ENCODE results near the gene DENND10. TPM values are rescaled to one million over a fixed set of nuclear protein-coding genes. Genes with fewer than 3 reads are reported as not detected.
A peak's percentile ranks its signal among the peaks of the same experiment; 100 is the strongest.

The DENND10 gene
- total RNA-seq, 4 donors from 2014 or later = 25.7 to 59.5 (median 43.7) TPM

- Histone ChIP-seq H3K4me3 (no peak overlapping the region), H3K9me3 (no peaks in the 10 kb centered on the region), H3K36me3 (peaks cover 7 to 92% of the 10 kb centered on the region in 2 donors), H3K4me1 (no peaks in the 10 kb centered on the region), H3K27ac (no peak overlapping the region), H3K27me3 (no peaks in the 10 kb centered on the region)
- in situ Hi-C loops (cut with MboI; ENCODE audit: low sequenced_read_pairs in 4 of 4) (no loop called here), intact Hi-C loops (cut with DNase I; ENCODE audit: low total_unique reads) (no loop called here)
- TF ChIP-seq POLR2A (IDR thresholded peaks at IDR 0.05) (no peak), CTCF (IDR thresholded peaks at IDR 0.05 in 4 of 5, conservative IDR thresholded peaks at IDR 0.05 in 1 of 5) (no peak)
- no peak for DNase-seq
- ATAC-seq = no peak
These were observed 43.8 kb upstream of the DENND10 start for GRCh38 chr10:119060107-119060506.

DNA sequence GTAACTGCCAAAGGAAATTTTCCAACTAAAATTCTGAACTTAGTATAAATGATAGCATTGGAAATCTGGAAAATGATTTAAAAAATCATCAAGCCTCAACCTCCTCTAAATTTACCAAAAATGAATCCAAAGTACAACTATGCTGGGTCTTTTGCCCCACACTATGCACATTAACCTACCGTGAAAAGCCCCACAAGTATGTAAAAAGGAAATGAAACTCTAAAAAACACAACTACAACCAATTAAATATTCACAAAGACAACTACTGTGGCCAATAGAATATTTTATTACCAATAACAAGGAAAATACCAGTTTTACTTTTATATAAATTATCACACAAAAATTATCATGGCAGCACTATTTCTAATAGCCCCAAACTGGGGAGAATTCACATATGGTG lies 42.6 kb upstream of the DENND10 start:
- ATAC-seq (no peak), DNase-seq (no peak)
- no peaks in the 10 kb centered on the region for H3K4me1 ChIP-seq
- H3K9me3 ChIP-seq = no peaks in the 10 kb centered on the region
- intact Hi-C loops (cut with DNase I; ENCODE audit: low total_unique reads) = no loop called here
- H3K27ac ChIP-seq = no peak overlapping the region
- H3K36me3 ChIP-seq = peaks cover 4 to 88% of the 10 kb centered on the region in 2 donors
- TF ChIP-seq CTCF (IDR thresholded peaks at IDR 0.05 in 4 of 5, conservative IDR thresholded peaks at IDR 0.05 in 1 of 5) (no peak), POLR2A (IDR thresholded peaks at IDR 0.05) (no peak)
- no peaks in the 10 kb centered on the region for H3K27me3 ChIP-seq
- in situ Hi-C loops (cut with MboI; ENCODE audit: low sequenced_read_pairs in 4 of 4) = no loop called here
- no peak overlapping the region for H3K4me3 ChIP-seq

DNA sequence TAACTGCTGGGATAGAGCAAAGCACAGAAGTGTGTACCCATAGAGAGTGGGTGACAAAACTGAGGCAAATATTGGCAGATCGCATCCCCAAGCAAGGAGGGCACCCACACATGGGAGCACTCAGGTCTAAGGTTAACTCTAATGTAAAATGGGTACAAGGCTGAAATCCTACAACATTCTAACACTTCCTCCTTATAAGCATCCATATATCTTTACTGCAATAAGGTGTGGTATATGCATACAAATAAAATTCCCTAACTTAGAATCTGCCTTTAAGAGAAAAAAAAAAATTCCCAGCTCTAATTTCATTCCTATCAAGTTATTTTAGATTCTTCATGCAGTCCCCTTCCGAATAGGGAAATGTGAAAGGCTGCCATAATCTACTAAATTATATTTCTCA lies 42.0 kb upstream of the DENND10 start:
- intact Hi-C loops (cut with DNase I; ENCODE audit: low total_unique reads) = no loop called here
- H3K9me3 ChIP-seq = no peaks in the 10 kb centered on the region
- H3K4me3 ChIP-seq = no peak overlapping the region
- no peak overlapping the region for H3K27ac ChIP-seq
- H3K4me1 ChIP-seq = no peaks in the 10 kb centered on the region
- ATAC-seq (no peak), DNase-seq (no peak)
- peaks cover 4 to 83% of the 10 kb centered on the region in 2 donors for H3K36me3 ChIP-seq
- no peaks in the 10 kb centered on the region for H3K27me3 ChIP-seq
- in situ Hi-C loops (cut with MboI; ENCODE audit: low sequenced_read_pairs in 4 of 4) = no loop called here
- TF ChIP-seq POLR2A (IDR thresholded peaks at IDR 0.05) = no peak
- no peak for TF ChIP-seq CTCF (IDR thresholded peaks at IDR 0.05 in 4 of 5, conservative IDR thresholded peaks at IDR 0.05 in 1 of 5)

GRCh38 chr10:119070395-119071165 lies 33.3 kb upstream of the DENND10 start:
- in situ Hi-C loops (cut with MboI; ENCODE audit: low sequenced_read_pairs in 4 of 4) (no loop called here), intact Hi-C loops (cut with DNase I; ENCODE audit: low total_unique reads) (no loop called here)
- H3K4me3 ChIP-seq = no peak overlapping the region
- no peak for TF ChIP-seq POLR2A (IDR thresholded peaks at IDR 0.05)
- no peak for TF ChIP-seq CTCF (IDR thresholded peaks at IDR 0.05 in 4 of 5, conservative IDR thresholded peaks at IDR 0.05 in 1 of 5)
- ATAC-seq = no peak
- H3K9me3 ChIP-seq = no peaks in the 10 kb centered on the region
- H3K27me3 ChIP-seq = no peaks in the 10 kb centered on the region
- peaks cover 14 to 17% of the 10 kb centered on the region in 2 donors for H3K4me1 ChIP-seq
- no peak for DNase-seq
- peak overlapping the region in 1 of 4 donors; percentile 65 for H3K27ac ChIP-seq
- H3K36me3 ChIP-seq = peaks cover 3 to 61% of the 10 kb centered on the region in 2 donors

Measured in gastrocnemius medialis (tissue), 4 donors.